HEK293T (cell line): ENCODE results near the gene MAP3K5.

Source experiments
- CTCF ChIA-PET: fragments of 350-600 bp; formaldehyde crosslinking; extraction: SDS; loops from one replicate; lab custom pipeline; 2021; ENCODE audit warnings: antibody characterized with exemption, inconsistent platforms; lab: Yijun Ruan, JAX
- POLR2A ChIA-PET: fragments of 350-600 bp; formaldehyde crosslinking; extraction: SDS; loops from one replicate; lab custom pipeline; 2020; ENCODE audit warnings: antibody characterized with exemption, inconsistent platforms; lab: Yijun Ruan, JAX
- DNase-seq: peaks from one replicate; pipeline ENCODE4 v3.0.0; 2012; ENCODE audit warnings: mixed read lengths; ENCODE audit errors: extremely low spot score
- ARNT ChIP-seq: fragments of 450-650 bp; IDR thresholded peaks from 2 replicates; pipeline ENCODE4 v1.6.1; 2017; ENCODE audit warnings: mild to moderate bottlenecking
- BHLHE40 ChIP-seq: fragments of 450-650 bp; IDR thresholded peaks from 2 replicates; pipeline ENCODE4 v1.6.1; 2016; ENCODE audit warnings: mild to moderate bottlenecking, moderate library complexity, borderline replicate concordance
- CTBP1 ChIP-seq: fragments of 450-650 bp; IDR thresholded peaks from 2 replicates; pipeline ENCODE4 v1.6.1; 2016; ENCODE audit warnings: borderline replicate concordance
- ELF4 ChIP-seq: fragments of 450-650 bp; IDR thresholded peaks from 2 replicates; pipeline ENCODE4 v1.6.1; 2017; ENCODE audit warnings: antibody characterized with exemption
- FOXA1 ChIP-seq: fragments of 450-650 bp; IDR thresholded peaks from 2 replicates; pipeline ENCODE4 v1.6.1; 2016; ENCODE audit warnings: mild to moderate bottlenecking
- FOXK2 ChIP-seq: fragments of 450-650 bp; IDR thresholded peaks from 2 replicates; pipeline ENCODE4 v1.6.1; 2016; ENCODE audit warnings: mild to moderate bottlenecking
- FOXM1 ChIP-seq: fragments of 450-650 bp; IDR thresholded peaks from 2 replicates; pipeline ENCODE4 v1.6.1; 2017; ENCODE audit warnings: mild to moderate bottlenecking, borderline replicate concordance
- HDGF ChIP-seq: fragments of 450-650 bp; IDR thresholded peaks from 2 replicates; pipeline ENCODE4 v1.6.1; 2017; ENCODE audit warnings: antibody characterized with exemption, borderline replicate concordance
- L3MBTL2 ChIP-seq: fragments of 450-650 bp; conservative IDR thresholded peaks from 2 replicates; pipeline ENCODE4 v1.6.1; 2016; ENCODE audit warnings: mild to moderate bottlenecking
- LEF1 ChIP-seq: fragments of 450-650 bp; IDR thresholded peaks from 2 replicates; pipeline ENCODE4 v1.6.1; 2017; ENCODE audit warnings: mild to moderate bottlenecking, borderline replicate concordance
- NFRKB ChIP-seq: fragments of 450-650 bp; IDR thresholded peaks from 2 replicates; pipeline ENCODE4 v1.6.1; 2016; ENCODE audit warnings: mild to moderate bottlenecking, moderate library complexity
- SP1 ChIP-seq: fragments of 450-650 bp; IDR thresholded peaks from 2 replicates; pipeline ENCODE4 v1.6.1; 2017
- SUZ12 ChIP-seq: fragments of 450-650 bp; IDR thresholded peaks from 2 replicates; pipeline ENCODE4 v1.6.1; 2016; ENCODE audit warnings: mild to moderate bottlenecking
- TARDBP ChIP-seq: fragments of 450-650 bp; IDR thresholded peaks from 2 replicates; pipeline ENCODE4 v1.6.1; 2016
- ZNF384 ChIP-seq: fragments of 450-650 bp; IDR thresholded peaks from 2 replicates; pipeline ENCODE4 v1.6.1; 2016
- TF ChIP-seq, protein P1 (sequence below): fragments of 450-650 bp; IDR thresholded peaks from 2 replicates; pipeline ENCODE4 v1.6.1; 2016

MAP3K5 gene

DNA sequence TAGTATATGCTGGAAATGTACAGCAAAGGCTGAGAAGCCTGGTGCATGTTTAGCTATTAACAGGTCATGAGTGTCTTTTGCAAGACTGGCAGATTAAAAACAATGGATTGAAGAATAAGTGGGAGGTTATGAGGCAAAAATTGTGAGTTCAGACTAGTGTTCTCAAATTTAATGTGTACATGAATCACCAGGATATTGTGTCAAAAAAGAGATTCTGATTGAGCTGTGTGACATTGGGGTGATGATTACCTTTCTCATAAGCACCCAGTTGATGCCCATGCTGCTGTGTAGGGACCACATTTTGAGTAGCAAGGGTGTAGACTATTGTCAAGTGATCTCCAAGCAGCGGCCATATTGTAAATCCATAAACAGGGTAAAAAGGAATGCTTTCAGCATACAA, 44.8 kb downstream of the MAP3K5 start:
- DNase-seq = no peak
- TF ChIP-seq FOXA1 (no peak), ZNF384 (no peak), NFRKB (no peak), HDGF (no peak), L3MBTL2 (no peak)
- TF ChIP-seq, protein P1, sequence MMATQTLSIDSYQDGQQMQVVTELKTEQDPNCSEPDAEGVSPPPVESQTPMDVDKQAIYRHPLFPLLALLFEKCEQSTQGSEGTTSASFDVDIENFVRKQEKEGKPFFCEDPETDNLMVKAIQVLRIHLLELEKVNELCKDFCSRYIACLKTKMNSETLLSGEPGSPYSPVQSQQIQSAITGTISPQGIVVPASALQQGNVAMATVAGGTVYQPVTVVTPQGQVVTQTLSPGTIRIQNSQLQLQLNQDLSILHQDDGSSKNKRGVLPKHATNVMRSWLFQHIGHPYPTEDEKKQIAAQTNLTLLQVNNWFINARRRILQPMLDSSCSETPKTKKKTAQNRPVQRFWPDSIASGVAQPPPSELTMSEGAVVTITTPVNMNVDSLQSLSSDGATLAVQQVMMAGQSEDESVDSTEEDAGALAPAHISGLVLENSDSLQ = no peak
- ChIA-PET POLR2A (no interaction called here), CTCF (no interaction called here)

DNA sequence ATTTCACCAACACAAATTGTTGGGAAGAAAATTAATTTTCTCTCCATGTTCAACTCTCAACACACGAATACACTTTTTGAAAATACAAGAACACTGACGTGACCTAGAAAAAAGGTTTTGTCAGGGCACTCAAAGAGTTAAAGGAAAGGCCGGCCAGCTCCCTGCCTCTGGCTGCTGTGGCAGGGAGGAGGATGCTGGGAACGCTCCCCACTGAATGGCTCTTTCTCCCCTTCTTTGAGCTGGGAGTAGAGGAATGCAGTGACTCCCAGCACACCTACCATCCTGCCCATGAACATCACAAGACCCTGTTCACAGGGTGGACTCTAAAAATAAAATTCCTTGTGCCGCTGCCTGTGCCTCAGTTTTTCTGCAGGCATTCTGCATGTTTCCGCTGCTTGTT, 47.0 kb downstream of the MAP3K5 start:
- TF ChIP-seq FOXM1 (no peak), HDGF (no peak), BHLHE40 (no peak), ZNF384 (no peak), TARDBP (no peak), SP1 (no peak), ARNT (no peak), NFRKB (no peak), LEF1 (no peak), CTBP1 (no peak), ELF4 (no peak), SUZ12 (no peak)
- DNase-seq = no peak
- ChIA-PET CTCF (no interaction called here), POLR2A (interaction anchor here (1.8 kb wide), 1 partner anchor 47 kb away, joined by 4 read pairs; the partner anchor contains the start of gene MAP3K5)

DNA sequence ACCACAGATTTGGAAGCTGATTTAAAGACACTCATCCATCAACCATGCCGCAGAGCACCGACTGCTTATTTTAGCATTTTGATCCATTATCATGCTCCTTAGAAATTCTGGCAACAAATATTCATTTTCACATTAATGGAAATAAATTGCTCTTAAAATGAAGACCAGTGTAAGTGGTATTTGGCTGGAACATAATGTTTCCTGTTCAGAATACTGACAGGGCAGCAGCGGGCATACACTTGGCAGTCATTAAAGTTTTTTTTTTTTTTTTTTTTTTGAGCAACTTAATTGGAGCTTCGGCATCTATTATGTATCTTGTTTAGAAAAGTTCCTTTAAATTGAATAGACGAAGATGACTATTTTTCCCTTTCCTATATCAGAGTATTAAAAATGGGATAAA, 47.4 kb downstream of the MAP3K5 start:
- ChIA-PET CTCF (no interaction called here), POLR2A (interaction anchor here (1.8 kb wide), 1 partner anchor 47 kb away, joined by 4 read pairs; the partner anchor contains the start of gene MAP3K5)
- no peak for DNase-seq
- TF ChIP-seq CTBP1 (no peak), L3MBTL2 (no peak), TARDBP (no peak), FOXM1 (no peak), BHLHE40 (no peak), ELF4 (no peak), NFRKB (no peak), FOXA1 (no peak), SP1 (no peak), HDGF (no peak), ZNF384 (no peak), SUZ12 (no peak), LEF1 (no peak), FOXK2 (no peak), ARNT (no peak)
- TF ChIP-seq, protein P1 = no peak

DNA sequence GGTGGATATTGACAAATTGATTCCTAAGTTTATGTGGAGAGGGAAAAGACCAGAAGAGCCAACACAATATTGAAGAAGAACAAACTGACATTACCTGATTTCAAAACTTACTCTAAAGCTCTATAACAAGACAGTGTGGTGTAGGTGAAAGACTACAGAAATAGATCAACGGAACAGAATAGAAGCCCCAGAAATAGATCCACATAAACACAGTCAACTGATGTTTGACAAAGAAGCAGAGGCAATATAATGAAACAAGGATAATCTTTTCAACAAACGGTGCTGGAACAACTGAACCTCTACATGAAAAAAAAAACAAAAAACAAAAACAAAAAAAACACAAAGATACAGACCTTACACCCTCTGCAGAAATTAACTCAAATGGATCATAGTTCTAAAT, 50.2 kb downstream of the MAP3K5 start:
- no peak for TF ChIP-seq FOXK2
- no peak for TF ChIP-seq ELF4
- no peak for TF ChIP-seq NFRKB
- TF ChIP-seq FOXA1 = no peak
- TF ChIP-seq CTBP1 = no peak
- no peak for TF ChIP-seq SP1
- no peak for TF ChIP-seq ARNT
- TF ChIP-seq HDGF = no peak
- no peak for TF ChIP-seq SUZ12
- no peak for TF ChIP-seq TARDBP
- no peak for TF ChIP-seq ZNF384
- TF ChIP-seq, protein P1 = no peak
- no peak for TF ChIP-seq FOXM1
- TF ChIP-seq BHLHE40 = no peak
- TF ChIP-seq L3MBTL2 = no peak
- no peak for TF ChIP-seq LEF1
- no peak for DNase-seq
- ChIA-PET CTCF (no interaction called here), POLR2A (no interaction called here)

DNA sequence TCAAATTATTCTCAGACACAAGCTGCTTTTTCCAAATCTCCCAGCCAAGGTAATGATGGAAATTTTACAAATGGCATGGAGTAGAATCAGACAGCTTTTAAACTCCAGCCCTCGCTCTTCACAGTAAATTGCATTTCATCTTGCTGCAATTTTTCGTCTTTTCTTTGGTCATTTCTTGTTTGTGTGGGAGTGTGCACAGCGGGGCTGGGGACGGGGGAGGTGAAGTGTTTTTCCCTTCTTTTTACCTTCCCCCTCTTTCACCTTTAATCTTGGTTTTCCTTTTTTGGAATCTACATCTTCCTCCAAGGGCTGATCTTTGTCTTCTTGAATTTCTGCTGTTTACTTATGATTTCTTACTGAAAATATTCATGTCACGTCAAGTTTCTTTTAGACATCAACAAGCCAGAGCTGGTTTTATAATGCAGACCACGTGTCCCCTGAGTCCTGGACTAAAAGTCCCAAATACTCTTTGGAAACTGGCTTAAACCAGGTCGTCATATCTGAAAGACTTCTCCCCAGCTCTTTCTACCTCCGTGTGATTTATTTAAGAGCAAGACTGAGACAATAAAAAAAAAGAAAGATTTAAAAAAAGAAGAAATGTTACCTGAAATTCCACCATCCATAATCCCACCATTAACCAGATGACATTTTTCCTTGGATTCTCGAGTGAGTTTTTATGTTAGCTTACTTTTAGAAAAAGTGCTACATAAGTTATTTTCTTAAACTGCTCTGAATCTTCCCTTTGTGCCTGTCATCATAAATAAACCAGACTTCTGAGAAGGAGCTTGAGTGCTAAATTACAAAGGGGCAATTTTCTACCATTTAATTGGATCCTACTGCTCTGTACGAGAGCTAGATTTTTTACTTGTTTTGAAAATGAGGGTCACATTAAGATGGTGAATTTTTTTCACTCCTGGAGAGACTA, 52.0 kb downstream of the MAP3K5 start:
- POLR2A ChIA-PET = interaction anchor here (0.8 kb wide), 1 partner anchor 52 kb away, joined by 3 read pairs; the partner anchor contains the start of gene MAP3K5
- TF ChIP-seq L3MBTL2 = peak; percentile 52
- TF ChIP-seq, protein P1 = peak; percentile 70
- no peak for TF ChIP-seq FOXA1
- DNase-seq = no peak
- CTCF ChIA-PET = interaction anchor here (1.2 to 2.3 kb wide), 2 partner anchors 52 to 96 kb away, joined by 3 to 15 read pairs; partner anchors contain the start of gene MAP3K5
